NCI-H2081 (cell line): ENCODE results near the gene CLCNKB.

ENCODE experiments used
- DNase-seq, 2 experiments: peaks; one replicate each; lab custom pipeline; 2025; lab: John Stamatoyannopoulos, UW

The CLCNKB gene

GRCh38 chr1:16076031-16076864, 32.7 kb downstream of the CLCNKB start:
- no peak for DNase-seq

- no peak for DNase-seq
These were observed 33.3 kb downstream of the CLCNKB start for GRCh38 chr1:16076865-16077238.

- DNase-seq: no peak
These were observed 34.0 kb downstream of the CLCNKB start for GRCh38 chr1:16077406-16078245.

- DNase-seq: peak; percentile 80
These were observed 35.5 kb downstream of the CLCNKB start for GRCh38 chr1:16078925-16079656.

GRCh38 chr1:16080422-16081150, 37.0 kb downstream of the CLCNKB start:
- DNase-seq: no peak

- DNase-seq: no peak
These were observed 38.1 kb downstream of the CLCNKB start for GRCh38 chr1:16081636-16082035.

GRCh38 chr1:16082283-16083038, 38.9 kb downstream of the CLCNKB start:
- DNase-seq: peak; percentile 60

- no peak for DNase-seq
These were observed 39.9 kb downstream of the CLCNKB start for GRCh38 chr1:16083486-16083885.

- no peak for DNase-seq
These were observed 41.9 kb downstream of the CLCNKB start for GRCh38 chr1:16085522-16085921.

GRCh38 chr1:16087733-16088132, 44.2 kb downstream of the CLCNKB start:
- no peak for DNase-seq

GRCh38 chr1:16088351-16088911, 44.8 kb downstream of the CLCNKB start:
- no peak for DNase-seq

GRCh38 chr1:16088996-16089395, 45.4 kb downstream of the CLCNKB start:
- DNase-seq: no peak

- no peak for DNase-seq
These were observed 46.7 kb downstream of the CLCNKB start for GRCh38 chr1:16090076-16090826.

GRCh38 chr1:16091296-16091695, 47.7 kb downstream of the CLCNKB start:
- peak in 1 of 2 experiments; percentile 33 for DNase-seq

- DNase-seq: no peak
These were observed 48.7 kb downstream of the CLCNKB start for GRCh38 chr1:16092097-16092922.

GRCh38 chr1:16092923-16093511, 49.4 kb downstream of the CLCNKB start:
- no peak for DNase-seq

GRCh38 chr1:16093611-16094010, 50.0 kb downstream of the CLCNKB start:
- no peak for DNase-seq

- DNase-seq: no peak
These were observed 51.0 kb downstream of the CLCNKB start for GRCh38 chr1:16094453-16095158.
